ENCODE measurements around the gene TEX10.
"Not testable (repeated sequence)": the region's sequence is repeated elsewhere in the genome, so short reads cannot be mapped to it uniquely, and the experiment has no call there.

Gene TEX10

GRCh38 chr9:100352727-100353505, at the start of gene TEX10:
Gene TEX10, minus strand, starts transcription at chr9:100352942. Its CDS starts 3,579 bp downstream, at chr9:100349363.
- peak; percentile 81 for DNase-seq (ENCODE audit: low read depth)

GRCh38 chr9:100401042-100401441, 48.3 kb upstream of the TEX10 start:
- no peak for DNase-seq (ENCODE audit: low read depth)

GRCh38 chr9:100397529-100398266, 45.0 kb upstream of the TEX10 start:
- DNase-seq (ENCODE audit: low read depth) = no peak

- DNase-seq (ENCODE audit: low read depth) = no peak
Measured at GRCh38 chr9:100396769-100397168, 44.0 kb upstream of the TEX10 start.

- DNase-seq (ENCODE audit: low read depth) = no peak
Measured at GRCh38 chr9:100394816-100395215, 42.1 kb upstream of the TEX10 start.

- no peak for DNase-seq (ENCODE audit: low read depth)
Measured at GRCh38 chr9:100394032-100394695, 41.4 kb upstream of the TEX10 start.

- DNase-seq (ENCODE audit: low read depth) = not testable (repeated sequence)
Measured at GRCh38 chr9:100392989-100393388, 40.2 kb upstream of the TEX10 start.

GRCh38 chr9:100379862-100380261, 27.1 kb upstream of the TEX10 start:
- DNase-seq (ENCODE audit: low read depth) = no peak

- DNase-seq (ENCODE audit: low read depth) = no peak
Measured at GRCh38 chr9:100377015-100377414, 24.3 kb upstream of the TEX10 start.

- no peak for DNase-seq (ENCODE audit: low read depth)
Measured at GRCh38 chr9:100375658-100376057, 22.9 kb upstream of the TEX10 start.

- DNase-seq (ENCODE audit: low read depth) = no peak
Measured at GRCh38 chr9:100372648-100373047, 19.9 kb upstream of the TEX10 start.

GRCh38 chr9:100370064-100370723, 17.5 kb upstream of the TEX10 start:
- DNase-seq (ENCODE audit: low read depth) = no peak

GRCh38 chr9:100368672-100369071, 15.9 kb upstream of the TEX10 start:
- DNase-seq (ENCODE audit: low read depth) = no peak

- DNase-seq (ENCODE audit: low read depth) = no peak
Measured at GRCh38 chr9:100366121-100366520, 13.4 kb upstream of the TEX10 start.

- DNase-seq (ENCODE audit: low read depth) = no peak
Measured at GRCh38 chr9:100364013-100364412, 11.3 kb upstream of the TEX10 start.

GRCh38 chr9:100359057-100359456, 6.3 kb upstream of the TEX10 start:
- DNase-seq (ENCODE audit: low read depth) = no peak

GRCh38 chr9:100357501-100357900, 4.8 kb upstream of the TEX10 start:
- no peak for DNase-seq (ENCODE audit: low read depth)

GRCh38 chr9:100355561-100355960, 2.8 kb upstream of the TEX10 start:
- DNase-seq (ENCODE audit: low read depth) = no peak

- no peak for DNase-seq (ENCODE audit: low read depth)
Measured at GRCh38 chr9:100354121-100354800, 1.5 kb upstream of the TEX10 start.

GRCh38 chr9:100352201-100352726, 478 bp downstream of the TEX10 start:
- DNase-seq (ENCODE audit: low read depth) = peak; percentile 16

- DNase-seq (ENCODE audit: low read depth) = no peak
Measured at GRCh38 chr9:100351508-100351907, 1.2 kb downstream of the TEX10 start.
